Ishikawa (cell line): ENCODE results near the gene ADAM19.

Experiments used
- CEBPB ChIP-seq: IDR thresholded peaks from 2 replicates; pipeline ENCODE4 v1.6.1; 2012
- CREB1 ChIP-seq: IDR thresholded peaks from 2 replicates; pipeline ENCODE4 v1.6.1; 2012; ENCODE audit warnings: low read depth
- EGR1 ChIP-seq: IDR thresholded peaks from 2 replicates; pipeline ENCODE4 v1.6.1; 2012
- EP300 ChIP-seq: IDR thresholded peaks from 2 replicates; pipeline ENCODE4 v1.6.1; 2012; ENCODE audit warnings: borderline replicate concordance
- FOXM1 ChIP-seq: IDR thresholded peaks from 2 replicates; pipeline ENCODE4 v1.6.1; 2012; ENCODE audit warnings: low read depth, borderline replicate concordance
- NFIC ChIP-seq: IDR thresholded peaks from 2 replicates; pipeline ENCODE4 v1.6.1; 2012
- RAD21 ChIP-seq: IDR thresholded peaks from 2 replicates; pipeline ENCODE4 v1.6.1; 2012; ENCODE audit warnings: low read depth
- TAF1 ChIP-seq: IDR thresholded peaks from 2 replicates; pipeline ENCODE4 v1.6.1; 2012; ENCODE audit warnings: low read depth, mild to moderate bottlenecking
- TCF12 ChIP-seq: IDR thresholded peaks from 2 replicates; pipeline ENCODE4 v1.6.1; 2012; ENCODE audit warnings: low read depth
- TEAD4 ChIP-seq: IDR thresholded peaks from 2 replicates; pipeline ENCODE4 v1.6.1; 2012
- YY1 ChIP-seq: IDR thresholded peaks from 2 replicates; pipeline ENCODE4 v1.6.1; 2012; ENCODE audit warnings: low read depth
- ZBTB7A ChIP-seq: IDR thresholded peaks from 2 replicates; pipeline ENCODE4 v1.6.1; 2012; ENCODE audit warnings: low read depth
- TF ChIP-seq, protein P1 (sequence below): IDR thresholded peaks from 2 replicates; pipeline ENCODE4 v1.6.1; 2012
- TF ChIP-seq, protein P2 (sequence below): IDR thresholded peaks from 2 replicates; pipeline ENCODE4 v1.6.1; 2012; ENCODE audit warnings: low read depth, mild to moderate bottlenecking
- TF ChIP-seq, protein P3 (sequence below): IDR thresholded peaks from 2 replicates; pipeline ENCODE4 v1.6.1; 2012

Gene ADAM19

DNA sequence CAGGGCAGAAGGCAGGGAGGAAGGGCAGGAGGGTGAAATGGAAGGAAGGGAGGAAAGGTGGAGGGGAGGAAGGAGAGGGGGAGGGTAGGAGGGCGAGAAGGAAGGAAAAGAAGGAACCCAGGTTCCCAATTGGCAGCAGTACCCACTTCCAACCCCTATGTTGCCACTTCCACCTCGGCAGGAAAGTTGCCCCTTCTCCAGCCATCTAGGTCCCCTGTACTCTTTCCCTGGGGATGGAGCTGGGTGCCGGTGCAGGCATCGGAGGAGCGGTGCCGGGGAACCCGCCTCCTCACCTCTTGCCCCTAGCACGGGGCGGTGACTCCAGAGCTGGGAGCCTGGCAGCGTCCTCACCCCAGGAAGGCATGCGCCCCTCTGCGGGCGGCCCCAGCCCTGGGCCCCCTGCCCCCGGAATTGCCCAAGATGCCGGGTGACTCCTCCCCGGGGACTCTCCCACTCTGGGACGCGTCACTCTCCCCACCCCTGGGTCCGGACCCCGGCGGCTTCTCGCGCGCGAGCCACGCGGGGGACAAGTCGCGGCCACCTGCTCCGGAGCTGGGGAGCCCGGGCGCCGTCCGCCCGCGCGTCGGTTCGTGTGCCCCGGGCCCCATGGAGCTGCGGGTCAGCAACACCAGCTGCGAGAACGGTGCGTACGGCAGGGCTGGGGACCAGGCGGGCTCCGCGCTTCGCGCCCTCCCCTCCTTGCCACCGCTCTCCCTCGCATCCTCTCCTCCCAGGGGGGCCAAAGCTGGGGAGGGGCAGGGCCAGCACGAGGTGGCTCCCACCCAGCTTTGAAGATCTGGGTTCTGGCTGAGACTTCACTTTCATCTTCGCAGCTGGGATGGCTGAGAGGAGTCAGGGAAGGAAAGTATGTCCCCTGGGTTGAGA lies 115.6 kb downstream of the ADAM19 start, which contains the start of gene NIPAL4:
TSS of gene NIPAL4 (plus strand) at position 499 of the 885 bp plus-strand sequence. CDS start at position 607, 108 bp downstream.
- no peak for TF ChIP-seq FOXM1
- TF ChIP-seq, protein P1, sequence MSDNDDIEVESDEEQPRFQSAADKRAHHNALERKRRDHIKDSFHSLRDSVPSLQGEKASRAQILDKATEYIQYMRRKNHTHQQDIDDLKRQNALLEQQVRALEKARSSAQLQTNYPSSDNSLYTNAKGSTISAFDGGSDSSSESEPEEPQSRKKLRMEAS: no peak
- no peak for TF ChIP-seq CREB1
- TF ChIP-seq, protein P2, sequence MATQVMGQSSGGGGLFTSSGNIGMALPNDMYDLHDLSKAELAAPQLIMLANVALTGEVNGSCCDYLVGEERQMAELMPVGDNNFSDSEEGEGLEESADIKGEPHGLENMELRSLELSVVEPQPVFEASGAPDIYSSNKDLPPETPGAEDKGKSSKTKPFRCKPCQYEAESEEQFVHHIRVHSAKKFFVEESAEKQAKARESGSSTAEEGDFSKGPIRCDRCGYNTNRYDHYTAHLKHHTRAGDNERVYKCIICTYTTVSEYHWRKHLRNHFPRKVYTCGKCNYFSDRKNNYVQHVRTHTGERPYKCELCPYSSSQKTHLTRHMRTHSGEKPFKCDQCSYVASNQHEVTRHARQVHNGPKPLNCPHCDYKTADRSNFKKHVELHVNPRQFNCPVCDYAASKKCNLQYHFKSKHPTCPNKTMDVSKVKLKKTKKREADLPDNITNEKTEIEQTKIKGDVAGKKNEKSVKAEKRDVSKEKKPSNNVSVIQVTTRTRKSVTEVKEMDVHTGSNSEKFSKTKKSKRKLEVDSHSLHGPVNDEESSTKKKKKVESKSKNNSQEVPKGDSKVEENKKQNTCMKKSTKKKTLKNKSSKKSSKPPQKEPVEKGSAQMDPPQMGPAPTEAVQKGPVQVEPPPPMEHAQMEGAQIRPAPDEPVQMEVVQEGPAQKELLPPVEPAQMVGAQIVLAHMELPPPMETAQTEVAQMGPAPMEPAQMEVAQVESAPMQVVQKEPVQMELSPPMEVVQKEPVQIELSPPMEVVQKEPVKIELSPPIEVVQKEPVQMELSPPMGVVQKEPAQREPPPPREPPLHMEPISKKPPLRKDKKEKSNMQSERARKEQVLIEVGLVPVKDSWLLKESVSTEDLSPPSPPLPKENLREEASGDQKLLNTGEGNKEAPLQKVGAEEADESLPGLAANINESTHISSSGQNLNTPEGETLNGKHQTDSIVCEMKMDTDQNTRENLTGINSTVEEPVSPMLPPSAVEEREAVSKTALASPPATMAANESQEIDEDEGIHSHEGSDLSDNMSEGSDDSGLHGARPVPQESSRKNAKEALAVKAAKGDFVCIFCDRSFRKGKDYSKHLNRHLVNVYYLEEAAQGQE: no peak
- TF ChIP-seq TAF1: no peak
- no peak for TF ChIP-seq ZBTB7A
- no peak for TF ChIP-seq NFIC
- no peak for TF ChIP-seq TCF12
- TF ChIP-seq YY1: no peak
- no peak for TF ChIP-seq RAD21
- TF ChIP-seq, protein P3, sequence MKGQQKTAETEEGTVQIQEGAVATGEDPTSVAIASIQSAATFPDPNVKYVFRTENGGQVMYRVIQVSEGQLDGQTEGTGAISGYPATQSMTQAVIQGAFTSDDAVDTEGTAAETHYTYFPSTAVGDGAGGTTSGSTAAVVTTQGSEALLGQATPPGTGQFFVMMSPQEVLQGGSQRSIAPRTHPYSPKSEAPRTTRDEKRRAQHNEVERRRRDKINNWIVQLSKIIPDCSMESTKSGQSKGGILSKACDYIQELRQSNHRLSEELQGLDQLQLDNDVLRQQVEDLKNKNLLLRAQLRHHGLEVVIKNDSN: no peak
- no peak for TF ChIP-seq TEAD4

DNA sequence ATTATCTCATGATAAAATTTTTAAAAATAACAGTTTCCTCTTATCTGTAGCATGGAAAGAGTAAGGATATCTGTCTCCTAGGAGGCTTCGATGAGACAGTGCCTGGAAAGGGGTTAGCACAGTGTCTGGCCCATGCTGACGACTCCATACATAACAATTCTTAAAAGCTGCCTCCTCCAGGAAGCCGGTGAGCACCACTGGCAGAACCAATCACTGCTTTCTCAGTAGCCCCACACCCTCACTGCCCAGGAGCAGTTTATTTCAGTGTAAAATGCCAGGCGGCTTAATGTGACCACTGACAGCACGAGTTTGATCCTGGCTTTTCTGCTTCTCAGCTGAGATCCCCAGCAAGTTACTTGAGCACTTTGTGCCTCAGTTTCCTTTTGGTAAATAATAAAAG lies 116.7 kb downstream of the ADAM19 start:
- TF ChIP-seq ZBTB7A (no peak), RAD21 (no peak), TAF1 (no peak), CREB1 (no peak), YY1 (no peak), CEBPB (no peak), TEAD4 (no peak), EP300 (no peak), TCF12 (no peak), NFIC (no peak), EGR1 (no peak), FOXM1 (no peak)
- TF ChIP-seq, protein P1: no peak
- TF ChIP-seq, protein P2: no peak
- TF ChIP-seq, protein P3: no peak

DNA sequence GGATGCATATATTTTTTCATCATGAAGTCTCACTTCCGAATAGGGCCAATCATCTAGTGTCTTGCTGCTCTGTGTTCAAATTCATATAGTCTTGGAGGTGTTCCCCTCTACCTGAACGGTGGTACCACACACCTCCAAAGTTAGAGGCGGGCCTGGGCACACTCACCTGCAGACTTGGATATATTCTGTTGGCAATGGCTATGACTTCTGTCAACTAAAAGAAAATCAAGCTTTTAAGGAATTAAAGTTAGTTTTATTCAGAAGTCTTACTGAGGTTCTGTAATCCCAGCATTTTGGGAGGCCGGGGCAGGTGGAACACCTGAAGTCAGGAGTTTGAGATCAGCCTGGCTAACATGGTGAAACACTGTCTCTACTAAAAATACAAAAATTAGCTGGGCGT lies 118.2 kb downstream of the ADAM19 start:
- TF ChIP-seq ZBTB7A (no peak), EGR1 (no peak), EP300 (no peak), CREB1 (no peak), CEBPB (no peak)
- TF ChIP-seq, protein P1: no peak
- TF ChIP-seq, protein P2: no peak

DNA sequence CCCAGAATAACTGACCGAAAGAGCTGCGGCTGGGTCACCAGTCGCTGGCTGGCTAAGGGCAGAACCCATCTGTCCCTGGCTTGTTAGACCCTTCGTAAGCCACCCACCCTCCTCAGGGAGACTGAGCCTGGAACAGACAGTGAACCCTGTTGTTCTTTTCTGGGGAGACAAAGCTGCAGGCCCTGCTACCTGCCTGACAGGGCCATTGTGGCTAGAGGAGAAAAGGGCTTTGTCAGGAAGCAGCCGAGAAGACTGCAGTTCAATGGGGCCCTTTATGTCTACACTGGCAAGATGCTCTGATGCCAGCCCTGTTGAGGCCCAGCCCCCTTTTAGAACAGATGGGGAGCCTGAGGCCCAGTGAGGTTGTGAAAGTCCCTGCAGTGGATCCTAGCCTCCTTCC lies 119.3 kb downstream of the ADAM19 start:
- TF ChIP-seq FOXM1: no peak
- TF ChIP-seq, protein P2: no peak
- no peak for TF ChIP-seq EGR1
- TF ChIP-seq TEAD4: no peak
- TF ChIP-seq EP300: no peak
- no peak for TF ChIP-seq CREB1
- TF ChIP-seq, protein P3: no peak
